ENCODE results near the gene CDC42EP3.

The CDC42EP3 gene

GRCh38 chr2:37633845-37634244 lies 37.6 kb downstream of the CDC42EP3 start:
- DNase-seq = no peak

GRCh38 chr2:37633234-37633633 lies 38.2 kb downstream of the CDC42EP3 start:
- DNase-seq = no peak

GRCh38 chr2:37632310-37632709 lies 39.1 kb downstream of the CDC42EP3 start:
- DNase-seq = no peak

GRCh38 chr2:37631698-37632097 lies 39.7 kb downstream of the CDC42EP3 start:
- DNase-seq = no peak

- DNase-seq = no peak
These were observed 40.1 kb downstream of the CDC42EP3 start for GRCh38 chr2:37631292-37631691.

GRCh38 chr2:37630776-37631175 lies 40.7 kb downstream of the CDC42EP3 start:
- DNase-seq = no peak

DNA sequence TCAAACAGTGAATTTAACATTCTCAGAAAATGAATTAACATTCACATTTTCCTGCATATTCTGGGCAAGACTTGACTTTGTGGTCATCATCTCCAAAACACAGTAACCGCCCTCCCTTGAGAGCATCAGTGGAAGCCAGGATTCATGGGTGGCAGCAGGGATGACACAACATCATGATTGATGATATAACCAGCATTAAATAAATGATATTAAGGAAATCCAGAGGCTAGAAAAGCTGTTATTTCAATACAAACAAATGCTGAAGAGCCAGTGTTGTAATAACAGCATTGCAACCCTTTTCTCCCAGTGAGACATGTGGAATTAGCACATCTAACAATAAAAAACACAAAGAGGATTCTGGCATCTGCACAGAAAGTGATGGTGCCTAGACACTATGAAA lies 41.1 kb downstream of the CDC42EP3 start:
- no peak for DNase-seq

- no peak for DNase-seq
These were observed 41.9 kb downstream of the CDC42EP3 start for GRCh38 chr2:37629529-37629928.

DNA sequence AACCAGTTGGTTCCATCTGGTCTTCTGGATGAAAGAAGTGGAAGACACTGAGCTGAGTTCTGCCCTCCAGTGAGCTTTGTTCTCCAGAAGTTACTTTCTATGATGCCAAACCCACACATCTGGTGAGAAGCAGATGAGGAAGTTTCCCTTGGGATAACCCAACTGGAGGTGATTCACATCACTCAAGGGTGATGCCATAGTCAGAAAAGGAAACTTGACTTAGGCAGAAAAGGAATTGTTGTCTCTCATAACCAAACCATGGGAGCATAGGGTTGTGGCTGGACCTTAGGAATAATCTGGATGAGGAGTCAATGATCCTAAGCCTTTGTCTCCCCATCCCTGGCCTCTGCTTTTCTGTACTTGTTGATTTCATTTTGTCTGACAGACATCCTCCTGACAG lies 43.7 kb downstream of the CDC42EP3 start:
- no peak for DNase-seq

DNA sequence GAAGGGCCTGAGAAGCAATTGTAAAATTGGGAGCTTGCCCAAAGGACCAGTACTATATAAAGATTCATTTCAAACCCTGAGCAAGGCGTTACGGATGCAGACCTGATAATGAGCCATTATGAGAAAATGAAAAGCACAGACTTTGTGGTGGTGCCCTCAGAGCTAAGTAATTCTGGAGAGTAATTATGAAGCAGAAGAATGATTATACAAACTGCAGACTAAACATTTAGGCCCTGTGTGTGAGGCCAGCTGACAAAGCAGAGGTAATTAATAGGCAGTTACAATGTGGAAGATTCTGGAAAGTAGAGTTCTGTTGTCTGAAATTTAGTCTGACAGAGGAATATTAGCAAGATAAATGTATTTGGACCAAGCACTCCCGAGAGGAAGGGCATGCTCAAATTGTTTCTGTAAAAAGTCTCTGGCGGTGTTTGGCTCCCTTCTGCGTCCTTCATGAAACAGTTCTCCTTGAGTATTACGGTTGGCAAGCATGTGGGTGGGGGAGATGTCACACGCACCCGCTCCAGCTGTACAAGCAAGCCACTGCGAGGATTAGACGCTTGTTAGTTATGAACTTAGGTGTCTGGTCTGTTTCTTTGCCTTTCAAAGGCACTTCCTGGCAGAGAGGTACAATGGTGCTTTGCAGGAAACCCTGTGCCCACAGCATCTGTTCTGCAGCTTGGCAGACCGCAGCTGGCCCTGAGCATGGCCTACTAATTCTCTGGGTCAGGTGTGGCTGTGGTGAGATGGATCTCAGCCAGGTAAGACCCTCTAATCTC lies 45.5 kb downstream of the CDC42EP3 start:
- DNase-seq = no peak

DNA sequence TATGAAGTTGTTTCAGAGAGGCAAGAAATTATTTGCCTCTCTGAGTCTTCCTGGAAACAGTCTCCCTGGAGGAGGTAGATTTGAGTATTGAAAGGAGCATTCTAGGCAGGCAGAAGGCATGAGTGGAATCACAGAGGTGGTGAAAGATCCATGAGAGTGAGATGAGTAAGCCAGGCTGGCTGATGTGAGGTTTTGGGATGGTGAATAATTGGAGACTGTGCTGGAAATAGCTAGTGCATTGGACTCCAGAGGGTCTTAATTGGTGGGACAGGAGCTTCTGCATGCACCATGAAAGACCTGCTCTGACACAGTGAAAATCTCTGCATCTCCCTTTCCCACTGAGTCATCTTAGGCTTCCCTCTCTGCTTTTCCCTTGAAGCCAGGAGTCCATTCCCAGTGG lies 46.3 kb downstream of the CDC42EP3 start:
- no peak for DNase-seq

- DNase-seq = no peak
These were observed 47.2 kb downstream of the CDC42EP3 start for GRCh38 chr2:37623971-37624900.

DNA sequence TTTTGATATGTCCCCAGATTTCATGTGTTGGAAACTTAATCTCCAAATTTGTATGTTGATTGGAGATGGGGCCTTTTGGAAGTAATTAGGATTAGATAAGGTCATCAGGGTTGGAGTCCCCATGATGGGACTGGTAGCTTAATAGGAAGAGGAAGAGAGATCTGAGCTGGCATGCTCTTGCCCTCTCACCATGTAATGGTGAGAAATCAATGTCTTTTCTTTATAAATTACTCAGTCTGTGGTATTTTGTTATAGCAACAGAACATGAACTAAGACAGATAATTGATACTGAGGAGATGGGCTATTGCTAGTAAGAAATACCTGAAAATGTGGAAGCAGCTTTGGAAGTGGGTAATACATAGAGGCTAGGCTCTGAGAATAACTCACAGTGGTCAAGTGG lies 48.0 kb downstream of the CDC42EP3 start:
- DNase-seq = no peak

- DNase-seq = no peak
These were observed 48.9 kb downstream of the CDC42EP3 start for GRCh38 chr2:37622450-37623100.

DNA sequence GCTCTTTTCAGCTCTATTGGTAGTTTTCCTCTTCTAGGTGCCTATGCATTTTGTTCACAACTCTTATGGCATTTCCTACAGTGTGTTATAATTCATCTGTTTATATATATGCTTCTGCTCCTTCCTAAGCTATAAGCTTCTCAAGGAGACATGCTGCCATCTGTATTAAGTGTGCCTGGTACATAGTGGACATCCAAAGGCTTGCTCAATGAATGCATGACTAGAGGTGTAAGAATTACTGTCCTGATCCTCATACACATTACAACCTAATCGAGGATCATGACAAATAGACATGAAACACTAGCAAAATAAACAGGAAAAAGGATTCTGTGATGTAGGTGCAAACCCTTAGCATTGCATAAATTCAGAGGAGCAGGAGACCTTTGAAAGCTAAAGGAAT lies 50.2 kb downstream of the CDC42EP3 start:
- DNase-seq = no peak

DNA sequence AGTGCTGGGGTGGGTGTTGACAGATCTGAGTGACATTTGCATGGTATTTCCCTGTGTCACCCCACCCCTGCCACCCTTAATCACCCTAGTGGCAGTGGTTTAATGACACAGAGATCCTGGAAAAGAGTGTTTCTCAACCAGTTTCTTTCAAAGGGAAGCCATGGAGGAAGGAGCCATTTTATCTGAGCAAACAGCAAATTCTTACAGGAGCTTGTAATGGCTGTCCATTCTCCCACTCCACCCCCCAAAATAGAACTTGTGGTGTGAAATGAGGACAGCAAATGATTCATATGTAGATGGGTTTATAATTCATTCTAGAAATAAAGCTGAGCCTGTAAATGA lies 51.5 kb downstream of the CDC42EP3 start:
- DNase-seq = no peak

- DNase-seq = no peak
These were observed 52.0 kb downstream of the CDC42EP3 start for GRCh38 chr2:37619230-37619958.

DNA sequence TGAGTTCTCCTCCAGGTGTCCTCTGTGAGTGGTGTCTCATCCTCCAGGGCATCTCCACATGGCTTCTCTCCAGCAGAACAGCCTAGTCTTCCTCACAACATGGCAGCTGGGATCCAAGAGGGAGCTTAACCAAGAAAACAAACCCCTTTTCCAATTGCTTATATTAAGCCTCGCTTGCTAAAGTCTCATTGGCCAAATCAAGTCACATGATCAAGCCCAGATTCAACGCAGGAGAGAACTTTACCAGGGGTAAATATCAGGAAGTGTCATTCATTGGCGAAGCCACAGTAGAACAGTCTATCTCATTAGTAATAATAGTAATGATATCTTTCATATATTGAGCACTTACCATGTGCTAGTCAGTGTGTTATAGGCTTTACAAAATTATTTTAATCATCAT lies 53.1 kb downstream of the CDC42EP3 start:
- DNase-seq = no peak

DNA sequence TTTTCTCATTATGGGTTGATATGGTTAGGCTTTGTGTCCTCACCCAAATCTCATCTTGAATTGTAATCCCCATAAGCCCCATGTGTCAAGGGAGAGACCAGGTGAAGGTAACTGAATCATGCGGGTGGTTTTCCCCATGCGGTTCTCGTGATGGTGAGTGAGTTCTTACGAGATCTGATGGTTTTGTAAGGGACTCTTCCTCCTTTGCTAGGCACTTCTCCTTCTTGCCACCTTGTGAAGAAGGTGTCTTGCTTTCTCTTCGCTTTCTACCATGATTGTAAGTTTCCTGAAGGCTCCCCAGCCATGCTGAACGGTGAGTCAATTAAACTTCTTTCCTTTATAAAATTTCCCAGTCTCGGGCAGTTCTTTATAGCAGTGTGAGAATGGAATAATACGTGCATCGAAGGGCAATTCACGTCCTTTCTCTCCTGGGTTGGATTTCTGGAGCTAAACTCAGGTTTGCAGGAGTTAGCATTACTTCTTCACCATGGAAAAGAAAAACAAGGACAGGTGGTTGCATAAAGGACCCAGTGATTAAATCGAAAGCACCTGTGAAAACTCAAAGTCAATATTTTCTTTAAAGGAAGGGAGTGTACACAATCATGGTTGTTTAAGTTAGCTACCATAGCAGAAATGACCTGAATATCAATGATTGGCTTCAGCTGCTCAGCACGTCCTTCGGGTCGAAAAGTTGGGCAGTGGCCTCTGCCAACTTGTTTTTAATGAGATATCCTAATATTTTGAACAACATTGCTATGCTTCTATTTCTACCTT lies 54.1 kb downstream of the CDC42EP3 start:
- DNase-seq = no peak

DNA sequence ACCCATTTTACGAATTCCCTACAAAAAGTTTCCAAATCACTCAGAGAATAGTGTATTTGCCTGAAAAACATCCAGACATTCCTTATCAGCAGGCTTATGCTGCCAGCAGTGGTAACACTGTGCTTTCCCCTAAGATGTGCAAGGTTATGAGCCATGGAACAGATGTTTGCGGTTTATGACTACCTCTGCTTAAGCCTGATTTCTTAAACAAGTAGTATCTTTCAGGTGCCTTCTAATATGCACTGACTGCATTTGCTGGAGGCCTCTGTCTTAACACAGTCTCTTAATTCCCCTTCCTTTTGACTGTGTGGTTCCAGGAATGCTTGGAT lies 54.8 kb downstream of the CDC42EP3 start:
- DNase-seq = no peak

DNA sequence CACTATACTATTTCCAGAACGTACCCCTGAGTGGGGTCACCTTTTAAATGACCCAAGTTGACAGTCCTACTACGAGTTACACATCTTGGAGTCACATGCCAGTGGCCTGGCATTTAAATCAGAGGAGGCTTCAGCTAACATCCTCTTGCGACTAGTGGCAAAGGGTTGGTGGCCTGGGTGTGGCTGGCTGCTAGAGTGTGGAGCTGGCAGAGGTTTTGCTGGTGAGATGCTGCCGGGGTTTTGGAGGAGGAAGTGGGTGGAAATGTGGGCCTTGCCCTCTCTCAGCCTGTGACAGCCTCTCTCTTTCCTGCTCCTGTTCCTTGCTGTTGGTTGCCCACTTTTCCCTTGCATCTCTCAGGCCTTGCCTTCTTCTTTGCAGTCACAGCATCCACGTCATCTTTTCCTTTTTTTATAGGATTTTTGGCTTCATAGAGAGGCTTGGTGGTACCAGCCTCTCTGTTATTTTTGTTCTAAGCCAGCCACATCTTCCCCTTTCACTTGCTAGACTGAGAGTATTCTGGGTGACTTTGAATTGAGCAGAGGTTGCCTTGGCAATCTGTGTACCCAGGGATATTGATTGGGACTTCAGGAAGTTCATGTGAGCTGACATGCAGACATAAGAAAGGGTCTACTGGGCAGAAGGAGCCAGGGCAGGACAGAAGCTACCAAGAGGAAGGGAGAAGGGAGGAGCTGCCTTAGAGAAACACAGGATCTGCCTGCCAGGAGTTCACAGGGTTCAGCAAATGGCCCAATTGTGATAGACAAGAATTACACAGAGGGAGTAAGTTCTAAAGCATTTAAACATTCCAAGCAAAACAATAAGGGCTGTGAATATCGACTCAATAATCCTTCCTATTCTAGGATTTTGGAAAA lies 55.4 kb downstream of the CDC42EP3 start:
- DNase-seq = no peak

Measured in NK-92 treated with Interleukin-12 subunit alpha and Interleukin-12 subunit beta, amount 100 ng/mL, for 24 hours (cell line).